Activated CD4-positive, CD25-positive, alpha-beta regulatory T cell treated with anti-CD3 and anti-CD28 coated beads, Interleukin-2, amount 50 U/mL, for 16 hours (primary cell): ENCODE results near the gene UFSP1.

ENCODE experiments used
- DNase-seq: peaks from one replicate; pipeline ENCODE4 v3.0.0-alpha.2; 2020; ENCODE audit warnings: low read depth, low spot score

Gene UFSP1

DNA sequence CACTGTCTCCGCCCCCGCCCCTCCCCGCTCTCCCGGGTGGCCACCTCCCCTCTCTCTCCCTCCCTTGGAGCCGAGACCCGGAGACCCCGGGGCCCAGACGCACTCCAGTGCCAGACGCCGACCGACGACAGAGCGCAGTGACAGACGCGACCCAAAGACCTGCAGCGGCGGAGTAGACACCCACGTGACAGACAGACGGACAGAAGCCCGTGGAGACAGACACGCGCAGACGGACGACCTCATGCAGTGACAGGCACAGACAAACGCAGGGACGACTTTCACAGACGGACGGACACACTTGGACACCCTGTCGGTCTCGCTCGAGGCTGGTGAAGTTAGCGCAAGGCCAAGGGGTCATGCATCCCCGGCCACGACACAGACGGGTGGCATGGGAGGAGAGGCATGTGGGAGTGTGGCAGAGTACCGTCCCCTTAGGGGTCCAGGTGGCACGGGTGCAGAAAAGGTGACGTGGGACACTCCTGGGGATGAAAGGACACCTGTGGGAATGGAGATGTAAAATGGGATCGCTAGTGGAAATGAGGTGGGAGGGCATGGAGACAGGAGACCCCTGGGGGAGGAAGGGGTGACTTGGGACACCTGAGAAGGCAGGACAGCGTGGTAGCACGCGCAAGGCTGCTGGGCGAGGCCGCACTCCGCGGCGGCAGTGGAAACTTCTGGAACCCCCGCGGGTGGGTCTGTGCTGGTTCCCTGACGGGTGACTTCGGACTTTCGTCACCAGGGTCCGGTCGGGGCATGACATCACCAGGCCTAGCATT is 6.6 kb upstream of the UFSP1 start:
- DNase-seq, result no peak

DNA sequence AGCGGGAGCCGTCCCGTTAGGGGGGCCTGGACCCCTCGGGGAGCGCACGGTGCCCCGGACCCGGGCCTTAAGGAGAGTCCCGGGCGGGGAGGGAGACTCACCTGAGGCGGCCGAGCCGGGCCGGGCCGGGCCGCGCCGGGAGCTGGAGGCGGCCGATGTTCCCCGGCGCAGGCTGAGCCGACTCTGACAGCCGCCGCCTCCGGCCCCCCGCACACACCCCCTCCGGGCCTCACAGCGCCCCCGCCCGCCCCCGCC is 6.1 kb upstream of the UFSP1 start, which contains the start of gene ACHE:
Gene ACHE (minus strand): TSS at position 188 of the 255 bp plus-strand sequence. CDS start 1,656 bp downstream, outside the sequence.
- DNase-seq, result no peak

DNA sequence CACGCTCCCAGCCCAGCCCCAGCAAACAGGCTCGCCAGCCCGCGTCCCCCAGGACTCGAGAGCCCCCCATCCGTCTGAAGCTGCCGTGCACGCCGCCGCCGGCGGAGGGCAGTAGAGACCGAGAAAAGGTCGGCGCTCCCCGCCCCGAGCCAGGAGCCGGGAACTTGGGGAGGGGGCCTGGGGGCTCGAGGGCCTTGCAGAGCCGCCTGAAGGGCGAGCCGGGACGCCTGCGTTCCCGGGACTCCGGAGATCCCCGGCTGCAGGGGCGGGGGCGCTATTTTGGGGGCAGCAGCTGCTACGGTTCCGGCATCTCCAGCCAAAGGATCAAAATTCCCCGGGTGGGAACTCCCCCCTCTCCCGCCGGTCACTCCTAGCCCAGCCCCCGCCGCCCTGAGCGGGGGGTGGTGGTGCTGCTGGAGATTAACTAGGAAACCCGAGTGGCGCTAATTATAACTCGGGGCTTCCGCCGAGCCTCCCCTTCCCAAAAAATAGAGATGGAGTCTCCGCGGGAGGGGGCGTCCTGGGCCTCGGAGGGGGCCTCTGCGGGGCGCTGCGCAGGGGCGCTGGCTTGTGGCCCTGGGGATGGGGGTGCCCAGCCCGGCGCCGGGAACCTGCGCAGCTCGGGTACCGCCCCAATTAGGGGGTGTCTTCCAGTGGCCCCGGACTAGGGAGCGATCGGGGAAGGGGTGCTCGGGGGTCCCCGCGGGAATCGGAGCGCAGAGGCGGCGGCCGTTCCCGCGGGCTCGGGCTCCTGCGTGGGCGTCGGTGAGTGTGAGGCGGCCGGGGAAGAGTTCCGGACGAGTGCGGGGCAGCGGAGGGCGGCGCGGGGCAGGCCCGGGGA is 5.6 kb upstream of the UFSP1 start:
- DNase-seq, result no peak

DNA sequence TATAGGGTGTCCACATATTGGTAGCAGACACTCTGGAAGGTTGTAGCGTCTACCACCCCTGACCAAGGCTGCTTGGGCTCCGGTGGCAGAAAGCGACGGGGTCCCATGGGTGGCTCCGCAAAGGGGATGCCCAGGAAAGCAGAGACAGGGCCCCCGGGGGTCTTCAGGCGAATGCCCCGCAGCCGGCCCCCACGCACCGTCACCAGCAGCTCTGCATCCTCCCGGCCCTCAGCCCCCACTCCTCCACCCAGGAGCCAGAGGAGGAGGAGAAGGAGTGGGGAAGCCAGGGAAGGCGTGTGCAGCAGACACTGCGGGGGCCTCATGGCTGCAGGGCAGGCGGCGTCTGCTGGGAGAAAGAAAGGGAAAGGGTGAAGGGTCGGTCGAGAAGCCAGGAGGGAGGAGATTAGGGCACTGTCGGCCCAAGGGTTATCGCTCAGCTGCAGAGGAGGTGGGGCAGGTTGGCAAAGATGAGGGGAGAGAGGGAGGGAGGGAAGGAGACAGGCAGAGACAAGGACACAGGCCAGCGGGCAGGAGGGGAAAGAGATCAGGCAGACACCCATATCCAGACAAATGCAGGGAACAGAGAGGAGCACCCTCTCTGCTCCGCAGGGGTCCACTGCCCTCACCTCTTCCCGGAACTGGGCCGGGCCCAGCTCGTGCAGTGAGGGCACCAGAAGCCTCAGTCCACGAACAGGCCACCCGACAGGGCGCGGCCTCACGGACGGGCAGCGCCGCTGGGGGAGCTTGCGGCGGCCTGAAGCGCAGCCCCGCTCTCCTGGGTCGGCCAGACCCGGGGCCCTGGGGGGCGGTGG is 4.6 kb upstream of the UFSP1 start:
- DNase-seq, result no peak

DNA sequence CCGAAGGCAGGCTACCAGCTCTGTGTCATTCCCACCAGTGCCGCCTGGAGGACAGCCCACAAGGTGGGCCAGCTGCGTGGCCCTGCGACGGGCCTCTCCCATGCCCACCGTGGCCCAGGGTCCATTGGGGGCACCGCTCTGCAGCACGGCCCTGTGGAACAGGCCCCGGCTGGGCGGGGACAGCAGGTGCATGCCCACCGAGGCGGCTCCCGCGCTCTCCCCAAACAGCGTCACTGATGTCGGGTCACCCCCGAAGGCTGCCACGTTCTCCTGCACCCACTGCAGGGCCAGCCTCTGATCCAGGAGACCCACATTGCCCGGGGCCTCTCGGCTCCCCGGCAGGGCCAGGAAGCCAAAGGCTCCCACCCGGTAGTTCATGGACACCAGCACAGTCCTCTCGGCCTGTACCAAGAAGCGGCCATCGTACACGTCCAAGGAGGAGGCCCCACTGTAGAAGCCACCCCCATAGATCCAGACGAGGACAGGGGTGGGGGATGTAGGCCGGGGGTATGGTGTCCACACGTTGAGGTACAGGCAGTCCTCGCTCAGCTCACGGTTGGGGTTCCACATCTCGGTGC is 3.9 kb upstream of the UFSP1 start:
- DNase-seq, result no peak

DNA sequence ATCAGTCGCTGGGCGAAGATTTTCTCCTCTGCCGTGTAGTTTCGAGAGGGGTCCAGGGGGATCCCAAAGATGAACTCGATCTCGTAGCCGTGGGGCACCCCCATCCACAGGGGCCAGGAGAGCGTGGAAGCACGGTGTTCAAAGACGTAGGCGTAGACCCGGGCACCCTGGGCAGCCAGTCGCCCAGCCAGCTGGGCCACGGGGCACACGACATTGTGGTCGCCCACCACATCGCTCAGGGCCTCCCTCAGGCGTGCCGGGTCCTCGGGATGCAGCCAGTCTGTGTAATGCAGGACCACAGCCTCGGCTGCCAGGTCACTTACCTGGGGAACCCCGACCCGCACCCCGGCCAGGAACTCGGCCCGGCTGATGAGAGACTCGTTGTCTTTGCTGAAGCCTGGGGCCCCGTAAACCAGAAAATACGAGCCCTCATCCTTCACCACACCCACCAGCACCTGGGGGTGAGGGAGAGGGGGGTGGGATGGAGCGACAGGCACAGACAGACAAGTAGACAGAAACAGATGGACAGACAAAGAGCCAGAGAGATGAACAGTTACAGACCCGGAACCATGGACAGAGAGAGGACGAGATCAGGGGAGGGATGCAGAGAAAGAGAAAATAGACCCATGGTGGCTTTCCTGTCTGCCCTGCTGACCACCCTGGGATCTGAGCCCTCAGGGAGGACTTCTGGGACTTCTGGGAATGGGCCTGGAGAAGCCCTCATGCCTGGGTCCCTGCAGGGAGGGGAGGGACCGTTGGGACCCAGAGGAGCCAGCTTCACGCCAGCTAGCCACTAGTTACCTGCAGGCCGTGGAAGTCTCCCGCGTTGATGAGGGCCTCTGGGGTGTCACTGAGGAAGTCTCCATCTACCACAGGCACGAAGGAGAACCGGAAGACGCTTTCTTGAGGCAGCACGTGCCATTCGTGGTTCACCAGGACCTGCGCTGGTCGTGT is 3.1 kb upstream of the UFSP1 start:
- DNase-seq, result no peak

DNA sequence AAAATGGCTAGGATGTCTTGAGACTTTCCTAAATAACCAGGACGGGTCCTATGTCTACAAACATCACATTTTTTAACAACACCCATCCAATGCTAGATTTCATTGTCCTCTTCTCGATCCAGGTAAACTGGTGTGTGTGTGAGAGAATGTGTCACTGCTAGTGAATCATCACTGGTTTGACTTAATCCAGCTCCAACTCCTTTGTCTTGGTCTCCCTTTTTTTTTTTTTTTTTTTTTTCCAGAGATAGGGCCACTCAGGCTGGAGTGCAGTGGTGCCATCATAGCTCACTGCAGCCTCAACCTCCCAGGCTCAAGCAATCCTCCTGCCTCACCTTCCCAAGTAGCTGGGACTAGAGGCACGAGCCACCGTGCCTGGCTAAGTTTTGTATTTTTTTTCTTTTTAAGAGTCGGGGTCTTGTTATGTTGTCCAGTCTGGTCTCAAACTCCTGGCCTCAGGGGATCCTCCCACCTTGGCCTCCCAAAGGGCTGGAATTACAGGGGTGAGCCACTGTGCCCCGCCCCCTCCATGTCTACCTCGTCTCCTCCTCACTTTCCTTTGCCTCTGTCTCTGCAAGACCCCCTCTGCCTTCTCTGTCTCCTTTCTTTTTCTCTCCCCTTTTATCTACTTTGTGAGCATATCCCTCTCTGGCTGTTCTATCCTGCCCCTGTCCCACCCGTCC is 2.2 kb upstream of the UFSP1 start:
- no peak for DNase-seq

DNA sequence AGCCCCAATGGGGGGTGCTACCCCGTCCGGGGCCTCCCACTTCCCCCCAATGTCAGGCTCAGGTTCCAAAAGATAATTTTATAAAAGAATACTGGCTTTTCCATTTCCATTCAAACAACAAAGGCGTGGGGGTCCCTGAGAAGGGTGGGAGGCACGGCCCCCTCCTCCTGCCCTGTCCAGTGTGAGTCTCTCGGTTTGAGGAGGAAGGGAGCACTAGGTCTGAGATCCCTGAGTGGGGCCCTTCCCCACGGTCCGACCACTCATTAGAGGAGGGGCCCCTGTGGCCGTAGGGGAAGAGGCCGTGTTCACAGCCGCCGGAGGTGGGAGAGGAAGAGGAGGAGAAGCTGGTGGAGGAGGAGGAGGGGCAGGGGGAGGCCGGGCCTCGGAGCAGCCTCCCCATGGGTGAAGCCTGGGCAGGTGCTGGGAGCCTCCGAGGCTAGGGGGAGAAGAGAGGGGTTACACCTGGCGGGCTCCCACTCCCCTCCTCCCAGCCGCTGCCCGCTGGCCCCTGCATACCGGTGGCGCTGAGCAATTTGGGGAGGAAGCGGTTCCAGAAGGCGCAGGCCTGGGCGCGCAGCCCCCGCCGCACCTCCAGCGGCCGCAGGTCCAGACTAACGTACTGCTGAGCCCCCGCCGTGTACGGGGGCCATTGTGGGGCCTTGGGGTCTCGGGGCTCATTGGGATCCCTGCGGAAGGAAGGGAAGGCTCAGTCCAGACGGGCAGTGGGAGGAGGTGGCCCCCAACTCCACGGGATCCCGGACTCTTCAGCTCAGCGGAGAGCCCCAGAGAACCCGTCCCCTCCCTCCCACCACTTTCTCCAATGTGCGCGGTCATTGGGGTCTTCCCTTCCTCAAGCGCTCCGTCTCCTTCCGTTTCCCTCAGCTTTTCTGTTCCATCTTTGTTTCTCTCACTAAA is 1.4 kb upstream of the UFSP1 start:
- DNase-seq, result no peak

DNA sequence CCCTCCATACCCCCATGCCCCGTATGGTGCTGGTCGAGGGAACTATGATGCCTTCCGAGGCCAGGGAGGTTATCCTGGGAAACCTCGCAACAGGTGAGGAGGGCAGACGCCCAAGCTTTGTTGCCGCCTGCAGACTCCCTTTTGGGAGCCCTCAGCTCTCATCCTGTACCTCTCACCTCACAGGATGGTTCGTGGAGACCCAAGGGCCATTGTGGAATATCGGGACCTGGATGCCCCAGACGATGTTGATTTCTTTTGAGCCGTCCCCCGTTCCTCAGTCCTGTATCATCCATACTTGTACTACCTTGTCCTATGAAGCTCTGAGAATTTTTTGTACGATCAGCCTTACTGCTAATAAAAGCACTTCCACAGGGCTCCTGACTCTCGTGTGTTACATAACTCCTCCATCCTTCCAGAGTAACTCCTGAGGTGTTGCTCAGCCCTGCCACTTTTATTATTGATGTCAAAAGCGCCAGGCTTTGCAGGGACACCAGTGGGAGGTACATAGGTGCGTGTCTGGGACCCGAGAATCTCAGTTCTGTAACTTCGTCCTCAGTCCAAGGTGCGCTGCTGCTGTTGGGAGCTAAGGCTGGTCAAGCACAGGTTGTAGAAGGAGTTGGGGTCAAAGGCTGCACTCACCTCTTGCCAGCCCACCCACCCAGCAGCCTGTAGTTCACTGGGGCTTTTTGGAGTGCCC is 1.1 kb downstream of the UFSP1 start:
- DNase-seq, result no peak

DNA sequence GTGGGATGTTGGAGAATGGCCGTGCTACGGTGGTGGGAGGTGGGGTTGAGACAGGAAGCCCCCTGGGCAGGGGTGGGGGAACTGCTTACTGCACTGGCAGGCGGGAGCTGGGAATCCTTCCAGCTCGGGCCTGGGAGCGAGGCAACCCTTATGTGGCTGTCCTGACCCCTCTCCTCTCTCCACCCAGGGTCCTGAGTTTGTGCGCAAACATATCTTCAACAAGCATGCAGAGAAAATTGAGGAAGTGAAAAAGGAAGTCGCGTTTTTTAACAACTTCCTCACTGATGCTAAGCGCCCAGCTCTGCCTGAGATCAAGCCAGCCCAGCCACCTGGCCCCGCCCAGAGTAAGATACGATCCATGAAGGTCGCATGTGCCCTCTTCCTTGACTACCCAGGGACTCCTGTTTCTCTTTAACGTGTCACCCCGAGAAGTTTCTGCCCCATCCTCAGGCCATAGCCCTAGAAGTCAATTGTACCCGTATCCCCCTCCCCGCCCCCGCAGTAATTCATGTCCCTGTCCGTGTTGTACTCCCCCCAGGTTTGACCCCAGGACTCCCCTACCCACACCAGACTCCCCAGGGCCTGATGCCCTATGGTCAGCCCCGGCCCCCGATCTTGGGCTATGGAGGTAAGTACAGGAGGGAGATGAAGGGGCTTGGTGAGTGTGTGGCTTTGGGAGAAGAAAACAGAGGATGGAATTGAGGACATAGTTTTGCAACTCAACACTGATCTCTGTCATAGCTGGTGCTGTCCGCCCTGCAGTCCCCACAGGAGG is 1.8 kb downstream of the UFSP1 start:
- DNase-seq, result no peak

DNA sequence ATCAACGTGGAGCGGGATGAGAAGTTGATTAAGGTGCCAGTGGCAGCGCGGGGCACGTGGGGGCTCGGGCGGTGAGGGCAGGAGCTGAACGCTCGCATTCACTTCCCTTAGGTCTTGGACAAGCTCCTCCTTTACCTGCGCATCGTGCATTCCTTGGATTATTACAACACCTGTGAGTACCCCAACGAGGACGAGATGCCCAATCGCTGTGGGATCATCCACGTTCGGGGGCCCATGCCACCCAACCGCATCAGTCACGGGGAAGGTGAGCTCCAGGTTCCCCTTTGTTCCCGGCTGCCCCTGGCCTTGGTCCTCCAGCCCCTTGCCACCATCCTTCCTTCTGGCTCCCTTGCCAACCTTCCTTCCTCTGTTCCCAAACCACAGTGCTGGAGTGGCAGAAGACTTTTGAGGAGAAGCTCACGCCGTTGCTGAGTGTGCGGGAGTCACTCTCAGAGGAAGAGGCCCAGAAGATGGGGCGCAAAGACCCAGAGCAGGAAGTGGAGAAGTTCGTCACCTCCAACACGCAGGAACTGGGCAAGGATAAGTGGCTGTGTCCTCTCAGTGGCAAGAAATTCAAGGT is 2.5 kb downstream of the UFSP1 start:
- no peak for DNase-seq

DNA sequence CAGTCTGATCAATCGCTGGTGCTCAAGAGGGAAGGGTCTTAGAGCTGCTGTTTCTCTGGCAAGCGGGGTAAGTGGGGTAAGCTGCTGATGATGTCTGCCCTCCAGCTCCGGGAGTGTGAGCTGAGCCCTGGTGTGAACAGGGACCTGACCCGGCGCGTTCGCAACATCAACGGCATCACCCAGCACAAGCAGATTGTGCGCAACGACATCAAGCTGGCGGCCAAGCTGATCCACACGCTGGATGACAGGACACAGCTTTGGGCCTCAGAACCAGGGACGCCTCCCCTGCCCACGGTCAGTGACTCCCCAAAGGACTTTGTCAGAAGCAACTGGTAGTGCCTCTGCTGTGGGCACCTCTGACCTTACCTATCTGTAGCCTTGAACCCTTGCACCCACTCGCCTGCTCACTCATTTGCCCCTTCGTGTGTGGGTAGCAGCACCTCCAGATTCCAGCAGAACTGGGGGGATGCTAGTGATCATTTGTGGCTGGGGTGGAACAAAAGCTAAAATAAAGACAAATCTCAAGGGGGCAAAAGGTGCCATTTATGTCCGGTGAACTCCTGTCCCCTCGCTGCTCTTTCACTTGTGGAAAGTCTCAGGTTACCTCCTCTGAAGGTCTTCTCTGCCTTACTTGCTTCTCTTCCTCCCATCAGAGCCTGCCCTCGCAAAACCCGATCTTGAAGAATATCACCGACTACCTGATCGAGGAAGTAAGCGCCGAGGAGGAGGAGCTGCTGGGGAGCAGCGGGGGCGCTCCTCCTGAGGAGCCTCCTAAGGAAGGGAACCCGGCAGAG is 3.2 kb downstream of the UFSP1 start:
- no peak for DNase-seq

DNA sequence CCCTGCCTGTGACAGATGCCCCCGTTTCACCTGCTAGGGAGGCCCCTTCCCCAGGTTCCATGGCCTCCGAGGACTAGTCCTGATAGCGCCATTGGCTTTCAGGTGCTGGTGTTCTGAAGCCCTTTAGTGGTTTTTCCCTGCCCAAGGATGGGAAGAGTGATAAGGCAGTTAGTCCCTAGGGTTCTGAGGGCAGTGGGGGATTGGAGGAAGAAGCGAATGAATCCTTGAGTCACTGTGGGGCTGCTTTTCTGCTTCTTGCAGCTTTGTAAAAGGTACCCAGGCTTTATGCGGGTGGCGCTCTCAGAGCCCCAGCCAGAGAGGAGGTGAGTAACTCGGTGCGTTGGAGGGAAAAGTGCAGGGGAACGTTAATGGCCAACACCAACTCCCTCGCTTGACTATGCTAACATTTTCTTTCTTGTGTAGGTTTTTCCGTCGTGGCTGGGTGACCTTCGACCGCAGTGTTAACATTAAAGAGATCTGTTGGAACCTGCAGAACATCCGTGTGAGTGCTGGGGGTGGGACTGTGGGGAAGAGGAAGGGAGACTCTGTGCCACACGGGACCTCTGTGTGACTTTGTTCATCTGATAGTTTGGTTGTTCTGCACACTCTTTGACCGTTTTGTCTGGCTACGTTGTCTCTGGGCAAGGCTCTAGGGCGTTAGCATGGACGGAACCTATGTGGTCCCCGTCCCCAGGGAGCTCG is 3.9 kb downstream of the UFSP1 start:
- DNase-seq, result no peak

DNA sequence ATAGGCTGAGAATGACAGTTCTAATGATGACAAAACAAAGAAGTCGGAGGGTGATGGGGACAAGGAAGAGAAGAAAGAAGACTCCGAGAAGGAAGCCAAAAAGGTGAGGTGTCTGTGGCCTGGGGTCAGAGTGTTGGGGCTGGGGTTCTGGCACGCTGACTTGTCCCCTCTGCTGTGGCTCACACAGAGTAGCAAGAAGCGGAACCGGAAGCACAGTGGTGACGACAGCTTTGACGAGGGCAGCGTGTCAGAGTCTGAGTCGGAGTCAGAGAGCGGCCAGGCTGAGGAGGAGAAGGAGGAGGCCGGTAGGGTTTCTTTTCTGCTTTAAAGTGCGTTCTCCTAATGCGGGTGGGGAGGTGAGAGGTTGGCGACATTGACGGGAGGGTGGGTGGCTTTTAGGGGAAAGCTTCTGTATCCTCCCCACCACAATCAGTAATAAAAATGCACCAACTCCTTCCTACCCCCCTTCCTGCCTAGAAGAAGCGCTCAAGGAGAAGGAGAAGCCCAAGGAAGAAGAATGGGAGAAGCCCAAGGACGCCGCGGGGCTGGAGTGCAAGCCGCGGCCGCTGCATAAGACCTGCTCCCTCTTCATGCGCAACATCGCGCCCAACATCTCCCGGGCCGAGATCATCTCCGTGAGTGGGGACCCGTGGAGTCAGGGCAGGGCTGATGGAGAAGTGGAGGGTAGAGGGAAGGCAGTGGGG is 4.6 kb downstream of the UFSP1 start:
- no peak for DNase-seq

DNA sequence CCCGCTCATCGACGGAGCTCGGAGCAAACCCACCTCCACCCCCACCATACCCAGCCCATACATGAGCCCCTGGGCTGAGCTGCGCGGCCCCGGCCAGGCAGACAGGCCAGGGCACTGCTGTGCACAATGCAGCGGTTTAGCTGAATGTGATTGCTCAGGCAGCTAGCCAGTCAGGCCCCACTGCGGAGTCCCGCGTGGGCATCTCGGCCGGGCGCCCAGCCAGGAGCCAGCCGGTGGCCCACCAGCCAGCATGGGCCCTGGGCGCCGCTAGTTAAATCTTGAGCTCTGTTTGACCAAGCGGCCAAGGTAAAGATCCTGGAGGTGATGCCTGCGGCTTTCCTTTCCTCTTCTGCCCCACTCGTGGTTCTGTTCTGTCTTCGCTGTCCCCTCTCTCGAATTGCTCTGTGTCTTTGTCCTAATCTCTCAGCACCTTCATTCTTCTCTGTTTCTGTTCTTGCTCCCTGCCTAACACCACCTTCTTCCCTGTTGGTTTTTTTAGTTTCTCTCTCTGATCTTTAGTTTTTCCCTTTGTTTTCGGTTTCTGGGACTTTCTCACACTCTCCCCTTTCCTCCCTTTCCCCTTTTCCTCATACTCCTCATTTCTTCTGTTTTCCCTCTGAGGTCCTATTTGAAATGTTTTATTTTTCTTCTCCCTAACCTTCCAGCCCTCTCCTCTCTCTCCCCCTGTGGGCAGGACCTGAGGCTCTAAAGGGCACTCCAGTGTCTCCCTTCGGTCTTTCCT is 6.6 kb downstream of the UFSP1 start:
- no peak for DNase-seq
